OCI-LY7 (cell line): ENCODE measurements around the gene RETREG2. TPM values are rescaled to one million over a fixed set of nuclear protein-coding genes. Genes with fewer than 3 reads are reported as not detected.
A peak's percentile ranks its signal among the peaks of the same experiment; 100 is the strongest.

Experiments used
- BruUV-seq: library from RNA; stranded (reverse); fragments of 400-500 nt; replicated peaks from 2 replicates; lab custom pipeline; 2021; lab: Mats Ljungman, UMichigan
- CTCF ChIA-PET: fragments of 300-600 bp; sonication (Branson Sonifier 250); formaldehyde crosslinking; loops from one replicate; lab custom pipeline; 2022; ENCODE audit warnings: antibody characterized with exemption; ENCODE audit not compliant: unreplicated experiment; lab: Charles Lee
- POLR2A ChIA-PET: fragments of 300-600 bp; sonication (Branson Sonifier 250); formaldehyde crosslinking; loops from one replicate; lab custom pipeline; 2022; ENCODE audit warnings: antibody characterized with exemption; lab: Charles Lee
- DNase-seq: peaks from one replicate; pipeline ENCODE4 v3.0.0-alpha.2; 2015; ENCODE audit warnings: low spot score
- H2AFZ ChIP-seq: fragments of 200-600 bp; sonication (generic), shearing (Covaris generic); 2 replicates; pipeline ENCODE4 v1.6.1; 2014; ENCODE audit warnings: mild to moderate bottlenecking, antibody characterized with exemption, low read length, moderate library complexity
- H3K27ac ChIP-seq: fragments of 200-600 bp; sonication (generic); 2 replicates; pipeline ENCODE4 v1.5.1; 2014; ENCODE audit warnings: mixed run types, low read depth, mild to moderate bottlenecking, moderate library complexity, low read length, inconsistent platforms; ENCODE audit not compliant: poor library complexity, severe bottlenecking
- H3K36me3 ChIP-seq: fragments of 200-600 bp; sonication (generic); 2 replicates; pipeline ENCODE4 v1.6.1; 2014; ENCODE audit warnings: mild to moderate bottlenecking, antibody characterized with exemption, low read length, moderate library complexity, mixed read lengths; ENCODE audit not compliant: insufficient read depth
- H3K4me1 ChIP-seq: fragments of 200-600 bp; sonication (generic); 2 replicates; pipeline ENCODE4 v1.5.1; 2014; ENCODE audit warnings: mild to moderate bottlenecking, low read length; ENCODE audit not compliant: insufficient read depth, poor library complexity, severe bottlenecking
- H3K4me2 ChIP-seq: fragments of 200-600 bp; sonication (generic); 2 replicates; pipeline ENCODE4 v1.6.1; 2014; ENCODE audit warnings: mild to moderate bottlenecking, low read length
- H3K4me3 ChIP-seq: fragments of 200-600 bp; sonication (generic); 2 replicates; pipeline ENCODE4 v1.5.1; 2014; ENCODE audit warnings: mild to moderate bottlenecking, low read depth, low read length; ENCODE audit not compliant: poor library complexity, severe bottlenecking
- H3K79me2 ChIP-seq: fragments of 200-600 bp; sonication (generic); 2 replicates; pipeline ENCODE4 v1.6.1; 2016; ENCODE audit warnings: low read depth, mild to moderate bottlenecking, low read length, moderate library complexity, mixed read lengths; ENCODE audit not compliant: insufficient read depth
- H3K9me2 ChIP-seq: fragments of 200-600 bp; sonication (generic); 2 replicates; pipeline ENCODE4 v1.6.1; 2016; ENCODE audit warnings: mild to moderate bottlenecking, low read length, mixed read lengths; ENCODE audit not compliant: insufficient read depth
- H3K9me3 ChIP-seq: fragments of 200-600 bp; sonication (generic); 2 replicates; pipeline ENCODE4 v1.6.1; 2014; ENCODE audit warnings: mild to moderate bottlenecking, mixed run types, low read length, mixed read lengths
- H4K20me1 ChIP-seq: fragments of 200-600 bp; sonication (generic); 2 replicates; pipeline ENCODE4 v1.6.1; 2014; ENCODE audit warnings: mild to moderate bottlenecking, antibody characterized with exemption, low read length, moderate library complexity, mixed read lengths; ENCODE audit not compliant: insufficient read depth
- CTCF ChIP-seq: fragments of 200-600 bp; sonication (generic); conservative IDR thresholded peaks from 2 replicates; pipeline ENCODE4 v1.5.1; 2014; ENCODE audit warnings: mild to moderate bottlenecking, antibody characterized with exemption, low read length, moderate library complexity, mixed read lengths
- EZH2phosphoT487 ChIP-seq: fragments of 200-600 bp; sonication (generic); IDR thresholded peaks from 2 replicates; pipeline ENCODE4 v1.6.1; 2018; ENCODE audit warnings: low read depth, borderline replicate concordance, mild to moderate bottlenecking, mixed run types, antibody characterized with exemption, low read length, moderate library complexity, mixed read lengths
- intact Hi-C: fragments of 100-400 bp; cut with micrococcal nuclease; formaldehyde crosslinking; loops from one replicate; pipeline ENCODE4 v1.10.0; 2022; ENCODE audit not compliant: unreplicated experiment
- total RNA-seq, 2 experiments: library from RNA; depleted of rRNA in 1 of 2; stranded (reverse); fragments of >200 nt in 1 of 2; shearing (Covaris generic) in 1 of 2; gene quantifications; 2 replicates each; pipeline ENCODE4 v1.2.3, GENCODE V29; 2014 to 2022

Gene RETREG2
- total RNA-seq, 2 experiments from 2014 or later, result 59.1 to 74.6 TPM

DNA sequence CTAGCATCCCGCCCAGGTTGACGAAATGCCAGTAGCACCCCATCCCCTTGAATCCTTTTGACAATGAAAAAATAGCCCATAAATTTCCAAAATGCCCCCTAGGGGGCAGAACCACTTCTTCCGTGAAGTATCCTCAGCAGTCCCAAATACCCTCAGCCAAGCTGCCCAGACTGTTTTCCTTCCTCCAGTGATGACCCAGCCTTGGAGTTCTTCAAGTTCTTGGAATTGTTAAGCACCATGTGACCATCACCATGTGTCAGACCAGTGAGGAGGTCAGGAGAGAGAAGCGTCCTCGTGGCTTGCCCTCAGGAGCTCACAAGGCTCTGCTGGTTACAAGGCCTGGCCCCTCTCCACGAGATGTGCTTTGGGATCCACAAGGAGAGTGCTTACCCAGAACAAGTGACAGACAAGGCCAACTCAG is 6.8 kb upstream of the RETREG2 start:
- DNase-seq, result peak; percentile 63
- TF ChIP-seq CTCF (peak; percentile 93), EZH2phosphoT487 (no peak)
- H2AFZ ChIP-seq, result no peak overlapping the region
- peaks cover 7% of the 10 kb centered on the region for H3K4me1 ChIP-seq
- ChIA-PET CTCF (interaction anchor here (0.6 to 1.1 kb wide), 3 partner anchors 28 to 175 kb away, joined by 3 to 13 read pairs (median 3); no protein-coding TSS in a partner anchor), POLR2A (interaction anchor here (0.6 kb wide), 1 partner anchor 219 kb away, joined by 3 read pairs; no protein-coding TSS in a partner anchor)
- H3K9me2 ChIP-seq, result no peaks in the 10 kb centered on the region
- H4K20me1 ChIP-seq, result no peaks in the 10 kb centered on the region
- no peaks in the 10 kb centered on the region for H3K9me3 ChIP-seq
- no TSS peak for BruUV-seq
- peaks cover 56% of the 10 kb centered on the region for H3K36me3 ChIP-seq
- no peak overlapping the region for H3K4me2 ChIP-seq
- H3K4me3 ChIP-seq, result no peak overlapping the region
- peaks cover 8% of the 10 kb centered on the region; the same call in 1 of the 2 replicates for H3K79me2 ChIP-seq
- intact Hi-C loops, result no loop called here
- no peak overlapping the region for H3K27ac ChIP-seq

- no peak for DNase-seq
- H3K79me2 ChIP-seq, result peaks cover 8% of the 10 kb centered on the region; the same call in 1 of the 2 replicates
Measured at GRCh38 chr2:219172231-219173154, 5.6 kb upstream of the RETREG2 start.

DNA sequence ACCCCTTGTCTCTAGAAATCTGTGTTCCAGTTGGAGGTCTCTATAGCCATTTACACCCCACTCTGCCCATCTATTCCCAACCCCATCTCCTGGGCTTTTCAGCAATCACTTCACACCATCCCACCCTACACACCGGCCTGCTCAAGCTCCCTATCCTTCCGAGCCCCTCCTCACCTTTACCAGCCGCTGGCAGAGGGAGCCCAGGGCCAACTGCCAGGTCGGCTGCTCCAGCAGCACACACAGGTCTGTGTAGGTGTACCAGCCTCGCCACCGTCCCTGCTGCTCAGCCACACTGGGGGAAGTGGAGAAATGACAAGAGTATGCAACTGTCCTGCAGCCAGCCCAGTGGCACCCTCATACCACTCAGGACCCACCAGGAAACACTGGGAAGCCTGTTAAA is 4.9 kb upstream of the RETREG2 start:
- Histone ChIP-seq H3K36me3 (peaks cover 49% of the 10 kb centered on the region), H3K9me3 (no peaks in the 10 kb centered on the region), H2AFZ (no peak overlapping the region), H3K27ac (no peak overlapping the region), H3K4me1 (peaks cover 7% of the 10 kb centered on the region), H3K9me2 (no peaks in the 10 kb centered on the region), H3K4me2 (no peak overlapping the region), H3K4me3 (no peak overlapping the region), H3K79me2 (peaks cover 8% of the 10 kb centered on the region; the same call in 1 of the 2 replicates), H4K20me1 (no peaks in the 10 kb centered on the region)
- intact Hi-C loops, result no loop called here
- TF ChIP-seq CTCF (no peak), EZH2phosphoT487 (no peak)
- ChIA-PET POLR2A (interaction anchor here (1.1 kb wide), 1 partner anchor 33 kb away, joined by 4 read pairs; the partner anchor contains the start of gene ZFAND2B), CTCF (interaction anchor here (0.6 to 0.7 kb wide), 2 partner anchors 75 to 122 kb away, joined by 3 read pairs; no protein-coding TSS in a partner anchor)
- DNase-seq, result no peak
- BruUV-seq, result no TSS peak

More at GRCh38 chr2:219172231-219173154, 5.6 kb upstream of the RETREG2 start:
- Histone ChIP-seq H3K27ac (no peak overlapping the region), H3K4me1 (peaks cover 7% of the 10 kb centered on the region), H3K36me3 (peaks cover 49% of the 10 kb centered on the region), H3K9me3 (no peaks in the 10 kb centered on the region), H3K9me2 (no peaks in the 10 kb centered on the region), H3K4me2 (no peak overlapping the region), H4K20me1 (no peaks in the 10 kb centered on the region), H2AFZ (no peak overlapping the region), H3K4me3 (no peak overlapping the region)
- BruUV-seq, result no TSS peak
- ChIA-PET CTCF (interaction anchor here (0.6 to 1.1 kb wide), 4 partner anchors 27 to 331 kb away, joined by 3 read pairs; no protein-coding TSS in a partner anchor), POLR2A (interaction anchor here (0.7 to 1.0 kb wide), 2 partner anchors 108 to 123 kb away, joined by 3 read pairs; no protein-coding TSS in a partner anchor)
- intact Hi-C loops, result no loop called here
- no peak for TF ChIP-seq EZH2phosphoT487
